OCI-LY7 (cell line): Measurements from ENCODE around the gene FAM107A. TPM values are rescaled to one million over a fixed set of nuclear protein-coding genes. Genes with fewer than 3 reads are reported as not detected.

Source experiments
- BruUV-seq: library from RNA; stranded (reverse); fragments of 400-500 nt; replicated peaks from 2 replicates; lab custom pipeline; 2021; lab: Mats Ljungman, UMichigan
- CTCF ChIA-PET: fragments of 300-600 bp; sonication (Branson Sonifier 250); formaldehyde crosslinking; loops from one replicate; lab custom pipeline; 2022; ENCODE audit warnings: antibody characterized with exemption; ENCODE audit not compliant: unreplicated experiment; lab: Charles Lee
- POLR2A ChIA-PET: fragments of 300-600 bp; sonication (Branson Sonifier 250); formaldehyde crosslinking; loops from one replicate; lab custom pipeline; 2022; ENCODE audit warnings: antibody characterized with exemption; lab: Charles Lee
- DNase-seq: peaks from one replicate; pipeline ENCODE4 v3.0.0-alpha.2; 2015; ENCODE audit warnings: low spot score
- H2AFZ ChIP-seq: fragments of 200-600 bp; sonication (generic), shearing (Covaris generic); 2 replicates; pipeline ENCODE4 v1.6.1; 2014; ENCODE audit warnings: mild to moderate bottlenecking, antibody characterized with exemption, low read length, moderate library complexity
- H3K27ac ChIP-seq: fragments of 200-600 bp; sonication (generic); 2 replicates; pipeline ENCODE4 v1.5.1; 2014; ENCODE audit warnings: mixed run types, low read depth, mild to moderate bottlenecking, moderate library complexity, low read length, inconsistent platforms; ENCODE audit not compliant: poor library complexity, severe bottlenecking
- H3K36me3 ChIP-seq: fragments of 200-600 bp; sonication (generic); 2 replicates; pipeline ENCODE4 v1.6.1; 2014; ENCODE audit warnings: mild to moderate bottlenecking, antibody characterized with exemption, low read length, moderate library complexity, mixed read lengths; ENCODE audit not compliant: insufficient read depth
- H3K4me1 ChIP-seq: fragments of 200-600 bp; sonication (generic); 2 replicates; pipeline ENCODE4 v1.5.1; 2014; ENCODE audit warnings: mild to moderate bottlenecking, low read length; ENCODE audit not compliant: insufficient read depth, poor library complexity, severe bottlenecking
- H3K4me2 ChIP-seq: fragments of 200-600 bp; sonication (generic); 2 replicates; pipeline ENCODE4 v1.6.1; 2014; ENCODE audit warnings: mild to moderate bottlenecking, low read length
- H3K4me3 ChIP-seq: fragments of 200-600 bp; sonication (generic); 2 replicates; pipeline ENCODE4 v1.5.1; 2014; ENCODE audit warnings: mild to moderate bottlenecking, low read depth, low read length; ENCODE audit not compliant: poor library complexity, severe bottlenecking
- H3K79me2 ChIP-seq: fragments of 200-600 bp; sonication (generic); 2 replicates; pipeline ENCODE4 v1.6.1; 2016; ENCODE audit warnings: low read depth, mild to moderate bottlenecking, low read length, moderate library complexity, mixed read lengths; ENCODE audit not compliant: insufficient read depth
- H3K9me2 ChIP-seq: fragments of 200-600 bp; sonication (generic); 2 replicates; pipeline ENCODE4 v1.6.1; 2016; ENCODE audit warnings: mild to moderate bottlenecking, low read length, mixed read lengths; ENCODE audit not compliant: insufficient read depth
- H3K9me3 ChIP-seq: fragments of 200-600 bp; sonication (generic); 2 replicates; pipeline ENCODE4 v1.6.1; 2014; ENCODE audit warnings: mild to moderate bottlenecking, mixed run types, low read length, mixed read lengths
- H4K20me1 ChIP-seq: fragments of 200-600 bp; sonication (generic); 2 replicates; pipeline ENCODE4 v1.6.1; 2014; ENCODE audit warnings: mild to moderate bottlenecking, antibody characterized with exemption, low read length, moderate library complexity, mixed read lengths; ENCODE audit not compliant: insufficient read depth
- EZH2phosphoT487 ChIP-seq: fragments of 200-600 bp; sonication (generic); IDR thresholded peaks from 2 replicates; pipeline ENCODE4 v1.6.1; 2018; ENCODE audit warnings: low read depth, borderline replicate concordance, mild to moderate bottlenecking, mixed run types, antibody characterized with exemption, low read length, moderate library complexity, mixed read lengths
- intact Hi-C: fragments of 100-400 bp; cut with micrococcal nuclease; formaldehyde crosslinking; loops from one replicate; pipeline ENCODE4 v1.10.0; 2022; ENCODE audit not compliant: unreplicated experiment
- total RNA-seq, 2 experiments: library from RNA; depleted of rRNA in 1 of 2; stranded (reverse); fragments of >200 nt in 1 of 2; shearing (Covaris generic) in 1 of 2; gene quantifications; 2 replicates each; pipeline ENCODE4 v1.2.3, GENCODE V29; 2014 to 2022
- TF ChIP-seq, protein P1 (sequence below): fragments of 200-600 bp; sonication (generic); conservative IDR thresholded peaks from 2 replicates; pipeline ENCODE4 v1.5.1; 2014; ENCODE audit warnings: mild to moderate bottlenecking, antibody characterized with exemption, low read length, moderate library complexity, mixed read lengths

The FAM107A gene
- total RNA-seq, 2 experiments from 2014 or later: not detected

DNA sequence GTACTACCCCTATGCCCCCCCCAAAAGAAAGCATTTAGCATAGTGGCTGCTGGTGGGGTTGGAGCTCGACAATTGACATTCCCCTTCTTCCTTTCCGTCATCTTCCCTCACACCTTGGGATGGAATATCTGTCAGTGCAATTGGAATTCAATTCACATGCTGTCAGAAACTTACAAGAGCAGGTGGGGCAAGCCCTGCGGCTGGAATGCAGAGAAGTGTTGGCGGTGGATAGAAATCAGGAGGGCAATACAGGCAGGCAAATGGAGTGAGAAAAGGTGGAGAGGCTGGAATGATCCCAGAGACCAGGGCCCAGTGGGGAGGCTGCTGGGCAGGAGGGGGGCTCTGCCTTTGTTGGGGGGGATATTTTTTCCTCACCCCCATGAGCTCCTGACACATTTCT, 45.2 kb upstream of the FAM107A start:
- Histone ChIP-seq H3K4me3 (no peak overlapping the region), H2AFZ (no peak overlapping the region), H3K4me2 (no peak overlapping the region), H3K36me3 (no peaks in the 10 kb centered on the region), H3K79me2 (no peaks in the 10 kb centered on the region), H3K9me2 (no peaks in the 10 kb centered on the region), H3K9me3 (no peaks in the 10 kb centered on the region), H3K4me1 (no peaks in the 10 kb centered on the region), H3K27ac (no peak overlapping the region), H4K20me1 (no peaks in the 10 kb centered on the region)
- no TSS peak for BruUV-seq
- no peak for TF ChIP-seq EZH2phosphoT487
- TF ChIP-seq, protein P1, sequence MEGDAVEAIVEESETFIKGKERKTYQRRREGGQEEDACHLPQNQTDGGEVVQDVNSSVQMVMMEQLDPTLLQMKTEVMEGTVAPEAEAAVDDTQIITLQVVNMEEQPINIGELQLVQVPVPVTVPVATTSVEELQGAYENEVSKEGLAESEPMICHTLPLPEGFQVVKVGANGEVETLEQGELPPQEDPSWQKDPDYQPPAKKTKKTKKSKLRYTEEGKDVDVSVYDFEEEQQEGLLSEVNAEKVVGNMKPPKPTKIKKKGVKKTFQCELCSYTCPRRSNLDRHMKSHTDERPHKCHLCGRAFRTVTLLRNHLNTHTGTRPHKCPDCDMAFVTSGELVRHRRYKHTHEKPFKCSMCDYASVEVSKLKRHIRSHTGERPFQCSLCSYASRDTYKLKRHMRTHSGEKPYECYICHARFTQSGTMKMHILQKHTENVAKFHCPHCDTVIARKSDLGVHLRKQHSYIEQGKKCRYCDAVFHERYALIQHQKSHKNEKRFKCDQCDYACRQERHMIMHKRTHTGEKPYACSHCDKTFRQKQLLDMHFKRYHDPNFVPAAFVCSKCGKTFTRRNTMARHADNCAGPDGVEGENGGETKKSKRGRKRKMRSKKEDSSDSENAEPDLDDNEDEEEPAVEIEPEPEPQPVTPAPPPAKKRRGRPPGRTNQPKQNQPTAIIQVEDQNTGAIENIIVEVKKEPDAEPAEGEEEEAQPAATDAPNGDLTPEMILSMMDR: no peak
- ChIA-PET CTCF (no interaction called here), POLR2A (no interaction called here)
- no peak for DNase-seq
- intact Hi-C loops: no loop called here

DNA sequence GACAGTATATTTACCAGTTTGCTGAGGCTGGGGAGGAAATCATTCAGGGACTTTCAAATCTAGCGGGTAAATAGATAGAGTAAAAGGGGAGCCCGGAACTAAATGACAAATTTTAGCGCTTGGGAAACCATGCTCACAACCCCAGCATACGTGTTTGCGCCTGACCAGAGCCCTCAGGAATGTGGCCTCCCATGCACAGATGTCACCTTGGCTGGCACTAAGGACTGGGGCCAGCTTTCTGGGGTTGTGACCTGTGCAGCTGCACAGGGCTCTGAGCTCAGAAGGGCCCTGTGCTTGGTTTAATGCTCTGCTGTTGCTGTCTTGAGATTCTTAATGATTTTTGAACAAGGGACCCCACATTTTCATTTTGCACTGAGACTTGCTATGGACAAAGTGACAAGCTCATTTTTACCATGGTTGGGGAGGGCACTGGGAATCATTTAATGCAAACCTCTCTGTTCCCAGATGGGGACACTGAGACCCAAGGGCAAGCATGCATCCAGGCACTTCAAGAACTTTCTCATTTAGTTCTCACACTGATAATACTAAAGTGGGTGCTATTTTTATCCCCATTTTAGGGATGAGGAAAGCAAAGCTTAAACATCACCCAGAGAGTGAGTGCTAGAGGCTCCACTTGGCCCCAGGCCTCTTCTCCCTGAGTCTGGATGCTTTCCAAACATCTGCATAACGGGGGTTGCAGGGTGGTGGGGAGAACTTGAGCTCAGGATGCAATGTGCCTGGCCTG, 44.1 kb upstream of the FAM107A start:
- no TSS peak for BruUV-seq
- ChIA-PET POLR2A (no interaction called here), CTCF (interaction anchor here (1.1 kb wide), 1 partner anchor 9 kb away, joined by 4 read pairs; no protein-coding TSS in a partner anchor)
- H3K4me3 ChIP-seq: no peak overlapping the region
- intact Hi-C loops: no loop called here
- H4K20me1 ChIP-seq: no peaks in the 10 kb centered on the region
- H3K4me2 ChIP-seq: no peak overlapping the region
- no peak for TF ChIP-seq EZH2phosphoT487
- TF ChIP-seq, protein P1: no peak
- H3K79me2 ChIP-seq: no peaks in the 10 kb centered on the region
- no peaks in the 10 kb centered on the region for H3K9me3 ChIP-seq
- no peak for DNase-seq
- H3K36me3 ChIP-seq: no peaks in the 10 kb centered on the region
- H3K27ac ChIP-seq: no peak overlapping the region
- no peaks in the 10 kb centered on the region for H3K4me1 ChIP-seq
- H2AFZ ChIP-seq: no peak overlapping the region
- H3K9me2 ChIP-seq: no peaks in the 10 kb centered on the region

DNA sequence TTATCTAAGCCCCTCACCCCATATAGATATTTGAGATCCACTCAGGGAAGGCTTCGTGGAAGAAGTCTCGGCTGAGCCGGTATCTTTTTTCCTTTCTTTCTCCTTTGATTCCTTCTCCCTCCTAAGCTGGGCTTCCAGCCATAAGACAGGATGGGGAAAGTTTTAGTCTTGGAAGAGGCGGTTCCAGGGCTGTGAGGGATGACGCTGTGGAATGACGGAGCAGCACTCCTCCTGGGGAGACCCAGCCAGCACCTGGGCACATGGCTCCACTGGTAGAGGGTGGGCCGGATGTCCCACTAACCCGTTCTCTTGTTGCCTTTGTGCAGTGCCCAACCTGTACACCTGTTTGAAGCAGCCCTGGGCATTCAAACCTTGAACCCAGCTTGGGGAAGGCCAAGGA, 43.2 kb upstream of the FAM107A start:
- H3K36me3 ChIP-seq: no peaks in the 10 kb centered on the region
- no peaks in the 10 kb centered on the region for H3K9me2 ChIP-seq
- no peak overlapping the region for H3K4me3 ChIP-seq
- no peak overlapping the region for H3K27ac ChIP-seq
- ChIA-PET CTCF (no interaction called here), POLR2A (no interaction called here)
- no peak overlapping the region for H3K4me2 ChIP-seq
- no peaks in the 10 kb centered on the region for H4K20me1 ChIP-seq
- H3K9me3 ChIP-seq: no peaks in the 10 kb centered on the region
- intact Hi-C loops: no loop called here
- H2AFZ ChIP-seq: no peak overlapping the region
- no peak for DNase-seq
- no peaks in the 10 kb centered on the region for H3K79me2 ChIP-seq
- no peaks in the 10 kb centered on the region for H3K4me1 ChIP-seq
- TF ChIP-seq, protein P1: no peak
- TF ChIP-seq EZH2phosphoT487: no peak
- BruUV-seq: no TSS peak
